Adrenal gland (tissue), 5 donors: Measurements from ENCODE around the gene CFAP97D1.

Source experiments
- CTCF ChIP-seq, 6 experiments: fragments of 450-650 bp in 4 of 6; fragments of 200-600 bp in 2 of 6; sonication (generic) in 1 of 6; IDR thresholded peaks; 1 replicate in 5 of 6; 2 replicates in 1 of 6; pipeline versions ENCODE4 v1.5.1 to v1.8.0; 2016 to 2021; ENCODE audit warnings: antibody characterized with exemption in 6 of 6, mild to moderate bottlenecking in 2 of 6, moderate library complexity in 1 of 6
- POLR2A ChIP-seq, 2 donors: fragments of 450-650 bp; IDR thresholded peaks; one replicate each; pipeline ENCODE4 v1.6.1; 2017; ENCODE audit warnings: antibody characterized with exemption in 2 of 2, mild to moderate bottlenecking in 2 of 2, moderate library complexity in 1 of 2
- donor health status: DM: no; HTN: no; CAD: no.

GRCh38 chr17:43784628-43785101 lies 4.4 kb downstream of the CFAP97D1 start:
- TF ChIP-seq CTCF (IDR thresholded peaks at IDR 0.05) (no peak), POLR2A (IDR thresholded peaks at IDR 0.05) (no peak)
